ENCODE data around the gene GPI.

DNA sequence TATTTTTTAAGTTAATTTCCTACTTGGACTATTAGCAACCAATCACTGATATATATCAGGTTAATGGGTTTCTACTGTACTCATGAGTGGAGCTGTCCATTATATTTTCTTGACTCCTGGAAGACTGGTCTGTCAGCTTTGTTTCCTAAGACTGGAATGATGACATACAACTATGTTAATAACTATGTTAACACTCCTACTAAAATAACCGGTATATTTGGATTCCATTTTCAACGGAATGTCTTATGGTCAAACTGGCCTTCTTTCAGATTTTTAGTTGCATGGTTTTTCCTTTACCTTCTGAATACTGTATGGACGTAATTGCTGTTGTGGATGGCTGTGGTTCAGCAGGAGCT, 45.8 kb upstream of the GPI start:
- TF ChIP-seq, protein P1, sequence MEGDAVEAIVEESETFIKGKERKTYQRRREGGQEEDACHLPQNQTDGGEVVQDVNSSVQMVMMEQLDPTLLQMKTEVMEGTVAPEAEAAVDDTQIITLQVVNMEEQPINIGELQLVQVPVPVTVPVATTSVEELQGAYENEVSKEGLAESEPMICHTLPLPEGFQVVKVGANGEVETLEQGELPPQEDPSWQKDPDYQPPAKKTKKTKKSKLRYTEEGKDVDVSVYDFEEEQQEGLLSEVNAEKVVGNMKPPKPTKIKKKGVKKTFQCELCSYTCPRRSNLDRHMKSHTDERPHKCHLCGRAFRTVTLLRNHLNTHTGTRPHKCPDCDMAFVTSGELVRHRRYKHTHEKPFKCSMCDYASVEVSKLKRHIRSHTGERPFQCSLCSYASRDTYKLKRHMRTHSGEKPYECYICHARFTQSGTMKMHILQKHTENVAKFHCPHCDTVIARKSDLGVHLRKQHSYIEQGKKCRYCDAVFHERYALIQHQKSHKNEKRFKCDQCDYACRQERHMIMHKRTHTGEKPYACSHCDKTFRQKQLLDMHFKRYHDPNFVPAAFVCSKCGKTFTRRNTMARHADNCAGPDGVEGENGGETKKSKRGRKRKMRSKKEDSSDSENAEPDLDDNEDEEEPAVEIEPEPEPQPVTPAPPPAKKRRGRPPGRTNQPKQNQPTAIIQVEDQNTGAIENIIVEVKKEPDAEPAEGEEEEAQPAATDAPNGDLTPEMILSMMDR (IDR thresholded peaks at IDR 0.05 in 8 of 11, conservative IDR thresholded peaks at IDR 0.05 in 3 of 11), result no peak
- TF ChIP-seq POLR2A (IDR thresholded peaks at IDR 0.05), result no peak
